ENCODE results near the gene ANKRD49. TPM values are rescaled to one million over a fixed set of nuclear protein-coding genes. Genes with fewer than 3 reads are reported as not detected.

ANKRD49 gene
- total RNA-seq, 1 donor from 2014 or later, result 18.9 TPM

DNA sequence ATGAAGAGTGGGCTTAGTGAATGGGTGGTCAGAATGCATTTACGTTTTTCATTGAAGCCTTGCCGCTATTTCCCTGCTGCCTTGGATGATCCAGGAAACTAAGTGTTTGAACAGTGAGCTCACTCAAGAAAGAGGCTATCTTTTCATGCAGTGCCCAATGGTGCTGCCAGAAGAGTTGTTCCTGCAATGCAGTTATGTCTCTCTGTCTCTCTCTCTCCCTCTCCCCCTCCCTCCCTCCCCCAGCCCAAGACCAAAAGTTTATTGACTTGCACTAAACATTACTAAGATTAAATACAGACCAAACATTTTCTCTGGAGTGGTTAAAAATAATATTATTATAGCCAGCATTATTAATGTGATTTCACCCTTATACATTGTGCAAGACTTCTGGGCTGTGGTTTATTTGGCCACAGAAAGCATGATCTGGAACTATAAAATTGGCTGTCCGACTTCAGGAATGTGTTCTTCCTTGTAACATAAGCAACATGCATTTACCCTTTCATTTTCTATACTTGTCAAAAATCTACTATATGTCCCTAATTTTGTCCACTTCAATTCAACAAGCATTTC is 43.3 kb downstream of the ANKRD49 start:
- Histone ChIP-seq H3K4me3 (no peak overlapping the region), H3K79me2 (ENCODE audit: low read depth) (no peaks in the 10 kb centered on the region), H3K9me3 (ENCODE audit: low read depth) (no peaks in the 10 kb centered on the region), H3F3A (ENCODE audit: low read depth) (no peaks in the 10 kb centered on the region), H3K4me1 (no peaks in the 10 kb centered on the region), H3K27ac (no peak overlapping the region), H3K27me3 (peaks cover 5% of the 10 kb centered on the region), H2AFZ (replicated peaks) (no peak overlapping the region), H3K36me3 (no peaks in the 10 kb centered on the region), H4K20me1 (ENCODE audit: low read depth) (no peaks in the 10 kb centered on the region), H3K4me2 (no peak overlapping the region), H3K9ac (no peak overlapping the region)
- H3K4me1 Mint-ChIP-seq, result no peaks in the 10 kb centered on the region
- H3K27me3 Mint-ChIP-seq (ENCODE audit: insufficient read depth, low read depth), result peaks cover 2% of the 10 kb centered on the region
- no peak overlapping the region for H3K4me3 Mint-ChIP-seq
- no peak for DNase-seq (ENCODE audit: low spot score)
- H3K36me3 Mint-ChIP-seq, result no peaks in the 10 kb centered on the region
- no peak overlapping the region for H3K27ac Mint-ChIP-seq
- no peaks in the 10 kb centered on the region for H3K9me3 Mint-ChIP-seq
- no peak for TF ChIP-seq EZH2 (IDR thresholded peaks at IDR 0.05)
- TF ChIP-seq EZH2phosphoT487 (IDR thresholded peaks at IDR 0.05), result no peak
- TF ChIP-seq CTCF (IDR thresholded peaks at IDR 0.05), result no peak

DNA sequence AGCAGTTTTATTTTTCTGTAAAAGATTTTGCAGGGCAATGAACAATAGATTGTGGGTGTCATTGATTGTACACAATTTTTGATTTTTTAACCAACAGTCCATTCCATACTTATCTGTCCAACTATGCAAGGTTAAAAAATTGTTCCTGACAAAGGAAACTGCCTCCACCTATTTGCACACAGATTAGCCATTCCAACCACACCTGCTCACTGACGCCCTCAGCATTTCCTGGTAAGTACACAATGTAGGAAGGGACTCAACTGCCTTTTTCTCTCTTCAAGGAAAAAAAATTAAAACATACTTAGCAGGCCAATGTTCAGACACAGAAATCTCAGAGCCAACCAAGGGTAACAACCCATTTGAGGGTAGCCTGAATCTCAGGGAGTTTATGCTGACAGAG is 45.6 kb downstream of the ANKRD49 start:
- peaks cover 27% of the 10 kb centered on the region for H3K27me3 ChIP-seq
- H3K4me3 ChIP-seq, result no peak overlapping the region
- Mint-ChIP-seq H3K27ac (no peak overlapping the region), H3K36me3 (no peaks in the 10 kb centered on the region), H3K27me3 (ENCODE audit: insufficient read depth, low read depth) (peaks cover 2% of the 10 kb centered on the region), H3K4me3 (no peak overlapping the region), H3K4me1 (peaks cover 8% of the 10 kb centered on the region), H3K9me3 (peaks cover 3% of the 10 kb centered on the region)
- no peak overlapping the region for H3K4me2 ChIP-seq
- TF ChIP-seq CTCF (IDR thresholded peaks at IDR 0.05) (no peak), EZH2 (IDR thresholded peaks at IDR 0.05) (no peak), EZH2phosphoT487 (IDR thresholded peaks at IDR 0.05) (no peak)
- no peaks in the 10 kb centered on the region for H3K36me3 ChIP-seq
- H3K4me1 ChIP-seq, result peaks cover 5% of the 10 kb centered on the region
- peaks cover 13% of the 10 kb centered on the region for H3F3A ChIP-seq (ENCODE audit: low read depth)
- H3K9ac ChIP-seq, result no peak overlapping the region
- H3K27ac ChIP-seq, result no peak overlapping the region
- no peak overlapping the region for H2AFZ ChIP-seq (replicated peaks)
- no peaks in the 10 kb centered on the region for H3K79me2 ChIP-seq (ENCODE audit: low read depth)
- H3K9me3 ChIP-seq (ENCODE audit: low read depth), result no peaks in the 10 kb centered on the region
- no peaks in the 10 kb centered on the region for H4K20me1 ChIP-seq (ENCODE audit: low read depth)
- DNase-seq (ENCODE audit: low spot score), result no peak

DNA sequence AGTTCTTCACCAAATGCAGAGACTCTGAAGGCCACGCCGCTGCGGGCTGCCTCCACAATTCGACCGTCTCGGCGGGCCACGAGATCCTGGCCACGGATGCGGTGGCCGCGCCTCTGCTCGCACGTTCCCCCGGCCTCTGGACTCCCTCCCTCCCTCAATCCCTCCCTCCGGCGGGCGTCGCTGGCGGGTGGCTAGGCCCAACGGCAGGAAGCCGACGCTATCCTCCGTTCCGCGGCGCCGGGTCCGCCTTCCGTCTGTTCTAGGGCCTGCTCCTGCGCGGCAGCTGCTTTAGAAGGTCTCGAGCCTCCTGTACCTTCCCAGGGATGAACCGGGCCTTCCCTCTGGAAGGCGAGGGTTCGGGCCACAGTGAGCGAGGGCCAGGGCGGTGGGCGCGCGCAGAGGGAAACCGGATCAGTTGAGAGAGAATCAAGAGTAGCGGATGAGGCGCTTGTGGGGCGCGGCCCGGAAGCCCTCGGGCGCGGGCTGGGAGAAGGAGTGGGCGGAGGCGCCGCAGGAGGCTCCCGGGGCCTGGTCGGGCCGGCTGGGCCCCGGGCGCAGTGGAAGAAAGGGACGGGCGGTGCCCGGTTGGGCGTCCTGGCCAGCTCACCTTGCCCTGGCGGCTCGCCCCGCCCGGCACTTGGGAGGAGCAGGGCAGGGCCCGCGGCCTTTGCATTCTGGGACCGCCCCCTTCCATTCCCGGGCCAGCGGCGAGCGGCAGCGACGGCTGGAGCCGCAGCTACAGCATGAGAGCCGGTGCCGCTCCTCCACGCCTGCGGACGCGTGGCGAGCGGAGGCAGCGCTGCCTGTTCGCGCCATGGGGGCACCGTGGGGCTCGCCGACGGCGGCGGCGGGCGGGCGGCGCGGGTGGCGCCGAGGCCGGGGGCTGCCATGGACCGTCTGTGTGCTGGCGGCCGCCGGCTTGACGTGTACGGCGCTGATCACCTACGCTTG is 50.2 kb downstream of the ANKRD49 start, which contains the start of gene FUT4:
Gene FUT4 (plus strand): TSS at position 227 of the 951 bp plus-strand sequence. CDS start 213 bp downstream, at position 440.
- no peak within 1 kb of the TSS for H3K9ac ChIP-seq
- peak within 1 kb of the TSS; percentile 52 for H3K4me3 ChIP-seq
- no peaks in the 10 kb centered on the region for H3K9me3 ChIP-seq (ENCODE audit: low read depth)
- peaks cover 8% of the 10 kb centered on the region for H3K4me1 ChIP-seq
- no peaks in the 10 kb centered on the region for H3K36me3 ChIP-seq
- Mint-ChIP-seq H3K9me3 (peaks cover 3% of the 10 kb centered on the region), H3K27me3 (ENCODE audit: insufficient read depth, low read depth) (peaks cover 2% of the 10 kb centered on the region), H3K4me3 (peak within 1 kb of the TSS; percentile 96), H3K4me1 (peaks cover 14% of the 10 kb centered on the region), H3K36me3 (no peaks in the 10 kb centered on the region), H3K27ac (peak within 1 kb of the TSS; percentile 99)
- TF ChIP-seq EZH2phosphoT487 (IDR thresholded peaks at IDR 0.05), result no peak
- peaks cover 61% of the 10 kb centered on the region for H3K27me3 ChIP-seq
- no peak within 1 kb of the TSS for H3K27ac ChIP-seq
- DNase-seq (ENCODE audit: low spot score), result peak; percentile 94
- peak within 1 kb of the TSS; percentile 93 for H2AFZ ChIP-seq (replicated peaks)
- H3K4me2 ChIP-seq, result peak within 1 kb of the TSS; percentile 76
- peaks cover 17% of the 10 kb centered on the region for H3F3A ChIP-seq (ENCODE audit: low read depth)
- H4K20me1 ChIP-seq (ENCODE audit: low read depth), result no peaks in the 10 kb centered on the region
- H3K79me2 ChIP-seq (ENCODE audit: low read depth), result no peaks in the 10 kb centered on the region
